ENCODE measurements around the gene SERPINB8.

The SERPINB8 gene

GRCh38 chr18:63947051-63947790, 22.7 kb upstream of the SERPINB8 start:
- H3K27ac ChIP-seq (ENCODE audit: low read depth, low read length): no peak overlapping the region
- H3K79me2 ChIP-seq (ENCODE audit: control insufficient read depth, insufficient read depth, low read length, unreplicated experiment): no peaks in the 10 kb centered on the region
- no peak overlapping the region for H2AFZ ChIP-seq (ENCODE audit: low read length, unreplicated experiment)
- no peaks in the 10 kb centered on the region for H3K4me1 ChIP-seq (ENCODE audit: control insufficient read depth, insufficient read depth, low read length, unreplicated experiment)
- H3K36me3 ChIP-seq (ENCODE audit: insufficient read depth, low read length): no peaks in the 10 kb centered on the region
- H3K4me3 ChIP-seq (ENCODE audit: low read depth, low read length): no peak overlapping the region
- peaks cover 3% of the 10 kb centered on the region for H3K27me3 ChIP-seq (ENCODE audit: insufficient read depth, low read length)

GRCh38 chr18:63949068-63949737, 20.7 kb upstream of the SERPINB8 start, which contains the start of gene HMSD:
Gene HMSD (plus strand): TSS chr18:63949301. CDS start chr18:63953456, 4,155 bp downstream.
- Histone ChIP-seq H3K4me3 (ENCODE audit: low read depth, low read length) (peak within 1 kb of the TSS; percentile 74), H3K79me2 (ENCODE audit: control insufficient read depth, insufficient read depth, low read length, unreplicated experiment) (no peaks in the 10 kb centered on the region), H3K36me3 (ENCODE audit: insufficient read depth, low read length) (no peaks in the 10 kb centered on the region), H3K4me1 (ENCODE audit: control insufficient read depth, insufficient read depth, low read length, unreplicated experiment) (no peaks in the 10 kb centered on the region), H3K27ac (ENCODE audit: low read depth, low read length) (no peak within 1 kb of the TSS), H2AFZ (ENCODE audit: low read length, unreplicated experiment) (peak within 1 kb of the TSS; percentile 89), H3K27me3 (ENCODE audit: insufficient read depth, low read length) (no peaks in the 10 kb centered on the region)

- no peaks in the 10 kb centered on the region for H3K4me1 ChIP-seq (ENCODE audit: control insufficient read depth, insufficient read depth, low read length, unreplicated experiment)
- H2AFZ ChIP-seq (ENCODE audit: low read length, unreplicated experiment): no peak overlapping the region
- no peaks in the 10 kb centered on the region for H3K79me2 ChIP-seq (ENCODE audit: control insufficient read depth, insufficient read depth, low read length, unreplicated experiment)
- no peak overlapping the region for H3K27ac ChIP-seq (ENCODE audit: low read depth, low read length)
- H3K36me3 ChIP-seq (ENCODE audit: insufficient read depth, low read length): no peaks in the 10 kb centered on the region
- peaks cover 5% of the 10 kb centered on the region; the same call in 1 of the 2 replicates for H3K27me3 ChIP-seq (ENCODE audit: insufficient read depth, low read length)
- H3K4me3 ChIP-seq (ENCODE audit: low read depth, low read length): no peak overlapping the region
These were observed 18.6 kb upstream of the SERPINB8 start for GRCh38 chr18:63951302-63951705.

GRCh38 chr18:63953811-63954210, 16.1 kb upstream of the SERPINB8 start:
- Histone ChIP-seq H3K4me1 (ENCODE audit: control insufficient read depth, insufficient read depth, low read length, unreplicated experiment) (no peaks in the 10 kb centered on the region), H3K79me2 (ENCODE audit: control insufficient read depth, insufficient read depth, low read length, unreplicated experiment) (no peaks in the 10 kb centered on the region), H2AFZ (ENCODE audit: low read length, unreplicated experiment) (no peak overlapping the region), H3K36me3 (ENCODE audit: insufficient read depth, low read length) (no peaks in the 10 kb centered on the region), H3K4me3 (ENCODE audit: low read depth, low read length) (no peak overlapping the region), H3K27me3 (ENCODE audit: insufficient read depth, low read length) (peaks cover 13% of the 10 kb centered on the region), H3K27ac (ENCODE audit: low read depth, low read length) (no peak overlapping the region)

GRCh38 chr18:63956755-63957154, 13.1 kb upstream of the SERPINB8 start:
- peaks cover 13% of the 10 kb centered on the region for H3K27me3 ChIP-seq (ENCODE audit: insufficient read depth, low read length)
- H3K4me1 ChIP-seq (ENCODE audit: control insufficient read depth, insufficient read depth, low read length, unreplicated experiment): no peaks in the 10 kb centered on the region
- no peaks in the 10 kb centered on the region for H3K36me3 ChIP-seq (ENCODE audit: insufficient read depth, low read length)
- no peak overlapping the region for H2AFZ ChIP-seq (ENCODE audit: low read length, unreplicated experiment)
- no peak overlapping the region for H3K4me3 ChIP-seq (ENCODE audit: low read depth, low read length)
- H3K27ac ChIP-seq (ENCODE audit: low read depth, low read length): no peak overlapping the region
- H3K79me2 ChIP-seq (ENCODE audit: control insufficient read depth, insufficient read depth, low read length, unreplicated experiment): no peaks in the 10 kb centered on the region

- no peak overlapping the region for H3K4me3 ChIP-seq (ENCODE audit: low read depth, low read length)
- H3K36me3 ChIP-seq (ENCODE audit: insufficient read depth, low read length): no peaks in the 10 kb centered on the region
- H2AFZ ChIP-seq (ENCODE audit: low read length, unreplicated experiment): no peak overlapping the region
- no peak overlapping the region for H3K27ac ChIP-seq (ENCODE audit: low read depth, low read length)
- no peaks in the 10 kb centered on the region for H3K4me1 ChIP-seq (ENCODE audit: control insufficient read depth, insufficient read depth, low read length, unreplicated experiment)
- H3K27me3 ChIP-seq (ENCODE audit: insufficient read depth, low read length): peaks cover 9% of the 10 kb centered on the region
- no peaks in the 10 kb centered on the region for H3K79me2 ChIP-seq (ENCODE audit: control insufficient read depth, insufficient read depth, low read length, unreplicated experiment)
These were observed 9.0 kb upstream of the SERPINB8 start for GRCh38 chr18:63960891-63961290.

GRCh38 chr18:63961435-63961980, 8.4 kb upstream of the SERPINB8 start:
- H3K27ac ChIP-seq (ENCODE audit: low read depth, low read length): no peak overlapping the region
- no peaks in the 10 kb centered on the region for H3K79me2 ChIP-seq (ENCODE audit: control insufficient read depth, insufficient read depth, low read length, unreplicated experiment)
- H3K27me3 ChIP-seq (ENCODE audit: insufficient read depth, low read length): peaks cover 6% of the 10 kb centered on the region
- H3K4me3 ChIP-seq (ENCODE audit: low read depth, low read length): no peak overlapping the region
- no peaks in the 10 kb centered on the region for H3K36me3 ChIP-seq (ENCODE audit: insufficient read depth, low read length)
- no peak overlapping the region for H2AFZ ChIP-seq (ENCODE audit: low read length, unreplicated experiment)
- H3K4me1 ChIP-seq (ENCODE audit: control insufficient read depth, insufficient read depth, low read length, unreplicated experiment): no peaks in the 10 kb centered on the region

GRCh38 chr18:63962137-63962536, 7.7 kb upstream of the SERPINB8 start:
- no peaks in the 10 kb centered on the region for H3K79me2 ChIP-seq (ENCODE audit: control insufficient read depth, insufficient read depth, low read length, unreplicated experiment)
- H3K4me1 ChIP-seq (ENCODE audit: control insufficient read depth, insufficient read depth, low read length, unreplicated experiment): no peaks in the 10 kb centered on the region
- H3K27ac ChIP-seq (ENCODE audit: low read depth, low read length): no peak overlapping the region
- no peaks in the 10 kb centered on the region for H3K36me3 ChIP-seq (ENCODE audit: insufficient read depth, low read length)
- no peak overlapping the region for H2AFZ ChIP-seq (ENCODE audit: low read length, unreplicated experiment)
- no peak overlapping the region for H3K4me3 ChIP-seq (ENCODE audit: low read depth, low read length)
- no peaks in the 10 kb centered on the region; the same call in 1 of the 2 replicates for H3K27me3 ChIP-seq (ENCODE audit: insufficient read depth, low read length)

- Histone ChIP-seq H3K4me1 (ENCODE audit: control insufficient read depth, insufficient read depth, low read length, unreplicated experiment) (no peaks in the 10 kb centered on the region), H2AFZ (ENCODE audit: low read length, unreplicated experiment) (no peak overlapping the region), H3K27me3 (ENCODE audit: insufficient read depth, low read length) (no peaks in the 10 kb centered on the region), H3K4me3 (ENCODE audit: low read depth, low read length) (no peak overlapping the region), H3K36me3 (ENCODE audit: insufficient read depth, low read length) (no peaks in the 10 kb centered on the region), H3K79me2 (ENCODE audit: control insufficient read depth, insufficient read depth, low read length, unreplicated experiment) (no peaks in the 10 kb centered on the region), H3K27ac (ENCODE audit: low read depth, low read length) (no peak overlapping the region)
These were observed 6.1 kb upstream of the SERPINB8 start for GRCh38 chr18:63963615-63964256.

- H3K79me2 ChIP-seq (ENCODE audit: control insufficient read depth, insufficient read depth, low read length, unreplicated experiment): no peaks in the 10 kb centered on the region
- no peak overlapping the region for H2AFZ ChIP-seq (ENCODE audit: low read length, unreplicated experiment)
- H3K4me1 ChIP-seq (ENCODE audit: control insufficient read depth, insufficient read depth, low read length, unreplicated experiment): peaks cover 6% of the 10 kb centered on the region
- H3K4me3 ChIP-seq (ENCODE audit: low read depth, low read length): no peak overlapping the region
- no peak overlapping the region for H3K27ac ChIP-seq (ENCODE audit: low read depth, low read length)
- H3K27me3 ChIP-seq (ENCODE audit: insufficient read depth, low read length): no peaks in the 10 kb centered on the region
- no peaks in the 10 kb centered on the region for H3K36me3 ChIP-seq (ENCODE audit: insufficient read depth, low read length)
These were observed 5.0 kb upstream of the SERPINB8 start for GRCh38 chr18:63964908-63965307.
